ENCODE results near the gene SMIM24. TPM values are rescaled to one million over a fixed set of nuclear protein-coding genes. Genes with fewer than 3 reads are reported as not detected.

SMIM24 gene
- total and polyA plus RNA-seq, 2 donors (not counting 1 experiment from before 2014, with no cell fraction given), result not detected

- peaks cover 0 to 5% (median 0%) of the 10 kb centered on the region in 3 donors for H3K9me3 ChIP-seq (ENCODE audit: control extremely low read depth in 1 of 3, control insufficient read depth in 2 of 3, insufficient read depth in 1 of 3, low read length in 2 of 3)
- Mint-ChIP-seq H3K4me3 (no peak overlapping the region), H3K9me3 (ENCODE audit: insufficient read depth) (no peaks in the 10 kb centered on the region), H3K27me3 (no peaks in the 10 kb centered on the region), H3K4me1 (peaks cover 47% of the 10 kb centered on the region), H3K27ac (no peak overlapping the region)
- POLR2A ChIA-PET, result interaction anchor here (0.7 kb wide), 1 partner anchor 57 kb away, joined by 5 read pairs; no protein-coding TSS in a partner anchor
- H2AFZ ChIP-seq (ENCODE audit: insufficient read depth, low read depth, low read length, poor library complexity, severe bottlenecking), result no peak overlapping the region
- H3K27ac ChIP-seq (ENCODE audit: low read length in 2 of 2), result peak overlapping the region in 1 of 2 donors; percentile 21
- H3K9ac ChIP-seq (ENCODE audit: low read length), result no peak overlapping the region
- H4K20me1 ChIP-seq (ENCODE audit: control insufficient read depth, insufficient read depth, low read length, poor library complexity, severe bottlenecking), result peaks cover 97% of the 10 kb centered on the region
- DNase-seq (no peak), ATAC-seq (ENCODE audit: low read depth) (no peak)
- no peak overlapping the region for H3K4me3 ChIP-seq (ENCODE audit: control extremely low read depth in 1 of 5, extremely low read depth in 1 of 5, insufficient read depth in 1 of 5, low read depth in 2 of 5, low read length in 4 of 5)
- no peak overlapping the region for H3K4me2 ChIP-seq (replicated peaks; ENCODE audit: low read depth, low read length, poor library complexity, severe bottlenecking)
- TF ChIP-seq CTCF (IDR thresholded peaks at IDR 0.05), result no peak
- no peak for TF ChIP-seq EZH2 (IDR thresholded peaks at IDR 0.05; ENCODE audit: borderline replicate concordance, insufficient read depth, low read depth, low read length, poor library complexity, severe bottlenecking)
- CTCF ChIA-PET, result interaction anchor here (0.7 to 1.2 kb wide), 2 partner anchors 27 to 740 kb away, joined by 3 read pairs; no protein-coding TSS in a partner anchor
- peaks cover 0 to 30% of the 10 kb centered on the region in 2 experiments for H3K36me3 ChIP-seq (replicated peaks in 1 of 2; ENCODE audit: control extremely low read depth in 1 of 2, control insufficient read depth in 1 of 2, extremely low read depth in 1 of 2, insufficient read depth in 2 of 2, low read length in 1 of 2)
- intact Hi-C loops (cut with micrococcal nuclease), result loop anchor here (5.0 kb wide), 1 partner anchor 35 kb away; no protein-coding TSS in a partner anchor
- H3K27me3 ChIP-seq (replicated peaks in 1 of 4; ENCODE audit: control extremely low read depth in 1 of 4, control insufficient read depth in 3 of 4, insufficient read depth in 4 of 4, low read length in 3 of 4), result no peaks in the 10 kb centered on the region
- whole genome bisulfite sequencing (ENCODE audit: insufficient coverage), result no CpG with 5 or more reads among the region's 2 CpGs
- H3K4me1 ChIP-seq (ENCODE audit: control insufficient read depth in 2 of 2, insufficient read depth in 2 of 2, low read length in 2 of 2), result peaks cover 10 to 31% of the 10 kb centered on the region in 2 donors
- H3K79me2 ChIP-seq (ENCODE audit: control insufficient read depth, insufficient read depth, low read length), result peaks cover 98% of the 10 kb centered on the region
Observed at GRCh38 chr19:3517638-3518037, 37.3 kb upstream of the SMIM24 start.

GRCh38 chr19:3516675-3517207 is 36.4 kb upstream of the SMIM24 start:
- no peak for TF ChIP-seq CTCF (IDR thresholded peaks at IDR 0.05)
- TF ChIP-seq EZH2 (IDR thresholded peaks at IDR 0.05; ENCODE audit: borderline replicate concordance, insufficient read depth, low read depth, low read length, poor library complexity, severe bottlenecking), result no peak
- H3K4me1 Mint-ChIP-seq, result peaks cover 50% of the 10 kb centered on the region

More at GRCh38 chr19:3516675-3517207, 36.4 kb upstream of the SMIM24 start:
- ATAC-seq (ENCODE audit: low read depth) (peak; percentile 85), DNase-seq (peak; percentile 78)
- ChIA-PET CTCF (interaction anchor here (1.2 to 1.6 kb wide), 2 partner anchors 28 to 31 kb away, joined by 3 read pairs; no protein-coding TSS in a partner anchor), POLR2A (interaction anchor here (0.9 kb wide), 1 partner anchor 13 kb away, joined by 3 read pairs; no protein-coding TSS in a partner anchor)
- H3K9me3 Mint-ChIP-seq (ENCODE audit: insufficient read depth), result no peaks in the 10 kb centered on the region
- Histone ChIP-seq H3K79me2 (ENCODE audit: control insufficient read depth, insufficient read depth, low read length) (peaks cover 98% of the 10 kb centered on the region), H3K27me3 (replicated peaks in 1 of 4; ENCODE audit: control extremely low read depth in 1 of 4, control insufficient read depth in 3 of 4, insufficient read depth in 4 of 4, low read length in 3 of 4) (no peaks in the 10 kb centered on the region), H2AFZ (ENCODE audit: insufficient read depth, low read depth, low read length, poor library complexity, severe bottlenecking) (no peak overlapping the region), H3K4me3 (ENCODE audit: control extremely low read depth in 1 of 5, extremely low read depth in 1 of 5, insufficient read depth in 1 of 5, low read depth in 2 of 5, low read length in 4 of 5) (no peak overlapping the region), H3K9me3 (ENCODE audit: control extremely low read depth in 1 of 3, control insufficient read depth in 2 of 3, insufficient read depth in 1 of 3, low read length in 2 of 3) (peaks cover 0 to 5% (median 0%) of the 10 kb centered on the region in 3 donors), H3K9ac (ENCODE audit: low read length) (no peak overlapping the region), H3K27ac (ENCODE audit: low read length in 2 of 2) (peak overlapping the region; percentile 58 to 72), H4K20me1 (ENCODE audit: control insufficient read depth, insufficient read depth, low read length, poor library complexity, severe bottlenecking) (peaks cover 97% of the 10 kb centered on the region), H3K4me2 (replicated peaks; ENCODE audit: low read depth, low read length, poor library complexity, severe bottlenecking) (peak overlapping the region; percentile 61), H3K4me1 (ENCODE audit: control insufficient read depth in 2 of 2, insufficient read depth in 2 of 2, low read length in 2 of 2) (peaks cover 10 to 31% of the 10 kb centered on the region in 2 donors), H3K36me3 (replicated peaks in 1 of 2; ENCODE audit: control extremely low read depth in 1 of 2, control insufficient read depth in 1 of 2, extremely low read depth in 1 of 2, insufficient read depth in 2 of 2, low read length in 1 of 2) (peaks cover 0 to 31% of the 10 kb centered on the region in 2 experiments)
- no peaks in the 10 kb centered on the region for H3K27me3 Mint-ChIP-seq
- intact Hi-C loops (cut with micrococcal nuclease), result loop anchor here (5.0 kb wide), 1 partner anchor 36 kb away; no protein-coding TSS in a partner anchor
- 10% methylated on average over 14 of the region's 15 CpGs for WGBS (ENCODE audit: insufficient coverage)
- H3K27ac Mint-ChIP-seq, result peak overlapping the region; percentile 83
- H3K4me3 Mint-ChIP-seq, result peak overlapping the region; percentile 2

Measured in B cell (primary cell).